H1 (cell line): ENCODE results near the gene ARHGEF6. TPM values are rescaled to one million over a fixed set of nuclear protein-coding genes. Genes with fewer than 3 reads are reported as not detected.
"Not testable (repeated sequence)": the region's sequence is repeated elsewhere in the genome, so short reads cannot be mapped to it uniquely, and the experiment has no call there.

Experiments
- CTCF ChIA-PET: fragments of 300-600 bp; sonication (Branson Sonifier 250); formaldehyde crosslinking; loops from one replicate; lab custom pipeline; 2021; ENCODE audit not compliant: partially characterized antibody; lab: Charles Lee
- POLR2A ChIA-PET: fragments of 300-600 bp; sonication (Branson Sonifier 250); formaldehyde crosslinking; loops from one replicate; lab custom pipeline; 2021; ENCODE audit warnings: inconsistent platforms; ENCODE audit not compliant: partially characterized antibody; lab: Charles Lee
- DNase-seq, 2 experiments: peaks; one replicate each; pipeline versions ENCODE4 v3.0.0 to v3.0.0-alpha.2; 2010 to 2022; ENCODE audit warnings: low spot score in 2 of 2, low read depth in 1 of 2, mixed read lengths in 1 of 2
- FAIRE-seq: peaks from 2 replicates; lab custom pipeline; 2011; peaks lifted over from hg19 to GRCh38; lab: Jason Lieb, UNC
- H2AFZ ChIP-seq: 2 replicates; pipeline ENCODE4 v1.8.1; 2012; ENCODE audit warnings: low read length, inconsistent platforms
- H2AK5ac ChIP-seq: 2 replicates; pipeline ENCODE4 v1.6.1; 2013; ENCODE audit warnings: low read depth, low read length
- H2BK120ac ChIP-seq: replicated peaks from 2 replicates; pipeline ENCODE3; 2013; ENCODE audit warnings: low read depth, low read length, inconsistent platforms
- H2BK12ac ChIP-seq: 2 replicates; pipeline ENCODE4 v1.6.1; 2013; ENCODE audit warnings: low read depth, low read length
- H2BK15ac ChIP-seq: 2 replicates; pipeline ENCODE4 v1.6.1; 2013; ENCODE audit warnings: low read length
- H2BK20ac ChIP-seq: 2 replicates; pipeline ENCODE4 v1.6.1; 2013; ENCODE audit warnings: low read length
- H2BK5ac ChIP-seq: 2 replicates; pipeline ENCODE4 v1.6.1; 2013; ENCODE audit warnings: low read depth, low read length
- H3K14ac ChIP-seq: 2 replicates; pipeline ENCODE4 v1.6.1; 2013; ENCODE audit warnings: inconsistent platforms; ENCODE audit not compliant: insufficient read length
- H3K18ac ChIP-seq: 2 replicates; pipeline ENCODE4 v1.6.1; 2013; ENCODE audit warnings: low read length; ENCODE audit errors: extremely low read depth
- H3K23ac ChIP-seq: 2 replicates; pipeline ENCODE4 v1.6.1; 2013; ENCODE audit warnings: inconsistent platforms; ENCODE audit not compliant: insufficient read length
- H3K23me2 ChIP-seq: 2 replicates; pipeline ENCODE4 v1.6.1; 2013; ENCODE audit warnings: low read depth, low read length
- H3K27ac ChIP-seq: 2 replicates; pipeline ENCODE4 v1.6.1; 2011; ENCODE audit warnings: low read depth, low read length, inconsistent platforms
- H3K27me3 ChIP-seq, 4 experiments: replicated peaks in 1 of 4; 1 replicate in 1 of 4; 2 replicates in 3 of 4; pipeline versions ENCODE4 v1.6.1 to v1.8.1; 2011 to 2013; ENCODE audit warnings: low read length in 3 of 4, mild to moderate bottlenecking in 3 of 4, inconsistent platforms in 2 of 4, mixed read lengths in 2 of 4, moderate library complexity in 1 of 4; ENCODE audit not compliant: control insufficient read depth in 3 of 4, insufficient read depth in 3 of 4; ENCODE audit errors: extremely low read depth in 1 of 4
- H3K36me3 ChIP-seq, 4 experiments: 2 replicates each; pipeline versions ENCODE4 v1.6.1 to v1.8.1; 2011 to 2013; ENCODE audit warnings: mild to moderate bottlenecking in 4 of 4, low read length in 3 of 4, moderate library complexity in 2 of 4, control low read depth in 1 of 4, inconsistent platforms in 1 of 4; ENCODE audit not compliant: insufficient read depth in 4 of 4, control insufficient read depth in 2 of 4
- H3K4ac ChIP-seq: replicated peaks from 2 replicates; pipeline ENCODE3; 2013; ENCODE audit warnings: low read length, low read depth, mixed read lengths, inconsistent platforms; ENCODE audit not compliant: insufficient read length
- H3K4me1 ChIP-seq, 4 experiments: replicated peaks in 1 of 4; 1 replicate in 1 of 4; 2 replicates in 3 of 4; pipeline versions ENCODE4 v1.6.1 to v1.8.1; 2011 to 2013; ENCODE audit warnings: low read length in 3 of 4, inconsistent platforms in 2 of 4, mixed read lengths in 1 of 4; ENCODE audit not compliant: insufficient read depth in 4 of 4, control insufficient read depth in 3 of 4
- H3K4me2 ChIP-seq, 2 experiments: 2 replicates each; pipeline versions ENCODE4 v1.6.1 to v1.8.1; 2011 to 2013; ENCODE audit warnings: low read depth in 2 of 2, low read length in 2 of 2, control low read depth in 1 of 2, inconsistent platforms in 1 of 2, mild to moderate bottlenecking in 1 of 2; ENCODE audit not compliant: insufficient read depth in 1 of 2
- H3K4me3 ChIP-seq, 4 experiments: fragments of 200-600, 300-600 bp in 1 of 4; sonication (generic), shearing (Covaris generic), sonication (Bioruptor Twin) in 1 of 4; 2 replicates each; pipeline versions ENCODE4 v1.5.1 to v1.8.1; 2011 to 2016; ENCODE audit warnings: low read length in 4 of 4, low read depth in 3 of 4, control low read depth in 2 of 4, inconsistent platforms in 2 of 4, mild to moderate bottlenecking in 2 of 4, mixed read lengths in 1 of 4, moderate library complexity in 1 of 4; ENCODE audit not compliant: insufficient read depth in 2 of 4; ENCODE audit errors: extremely low read depth in 1 of 4
- H3K56ac ChIP-seq: replicated peaks from 2 replicates; pipeline ENCODE3; 2013; ENCODE audit warnings: low read depth, mild to moderate bottlenecking, mixed read lengths, low read length, inconsistent platforms; ENCODE audit not compliant: insufficient read length
- H3K79me1 ChIP-seq: 2 replicates; pipeline ENCODE4 v1.6.1; 2013; ENCODE audit warnings: low read depth, low read length, control low read depth
- H3K79me2 ChIP-seq, 2 experiments: 2 replicates each; pipeline versions ENCODE4 v1.6.1 to v1.8.1; 2012 to 2013; ENCODE audit warnings: low read length in 2 of 2, mild to moderate bottlenecking in 2 of 2, inconsistent platforms in 1 of 2; ENCODE audit not compliant: insufficient read depth in 2 of 2, control insufficient read depth in 1 of 2
- H3K9ac ChIP-seq, 4 experiments: replicated peaks in 1 of 4; 1 replicate in 1 of 4; 2 replicates in 3 of 4; pipeline versions ENCODE4 v1.6.1 to v1.8.1; 2011 to 2013; ENCODE audit warnings: low read depth in 3 of 4, low read length in 3 of 4, control low read depth in 2 of 4, mild to moderate bottlenecking in 2 of 4, moderate library complexity in 2 of 4, inconsistent platforms in 1 of 4; ENCODE audit errors: extremely low read depth in 1 of 4
- H3K9me3 ChIP-seq, 2 experiments: 2 replicates each; pipeline versions ENCODE4 v1.6.1 to v1.8.1; 2012 to 2013; ENCODE audit warnings: mild to moderate bottlenecking in 2 of 2, moderate library complexity in 2 of 2, control low read depth in 1 of 2, inconsistent platforms in 1 of 2, low read depth in 1 of 2, low read length in 1 of 2, mixed read lengths in 1 of 2; ENCODE audit not compliant: insufficient read depth in 2 of 2
- H4K20me1 ChIP-seq, 2 experiments: replicated peaks in 1 of 2; 2 replicates each; pipeline versions ENCODE3 to v1.8.1; 2011 to 2013; ENCODE audit warnings: inconsistent platforms in 2 of 2, low read length in 2 of 2, mild to moderate bottlenecking in 1 of 2; ENCODE audit not compliant: insufficient read depth in 2 of 2, control insufficient read depth in 1 of 2
- H4K5ac ChIP-seq: 2 replicates; pipeline ENCODE4 v1.6.1; 2013; ENCODE audit warnings: low read length, low read depth, mixed read lengths, inconsistent platforms; ENCODE audit not compliant: insufficient read length
- H4K8ac ChIP-seq: 2 replicates; pipeline ENCODE4 v1.8.0; 2013; ENCODE audit warnings: mild to moderate bottlenecking, moderate library complexity, low read length, inconsistent platforms; ENCODE audit not compliant: insufficient read depth; ENCODE audit errors: extremely low read depth
- H4K91ac ChIP-seq: replicated peaks from 2 replicates; pipeline ENCODE3; 2013; ENCODE audit warnings: low read length, mixed read lengths, inconsistent platforms; ENCODE audit not compliant: insufficient read length
- WGBS, 2 experiments: shearing (Covaris generic) in 1 of 2; methylation state at CpG; one replicate each; pipeline versions ENCODE4 v1.1.6 to v1.1.7; 2013 to 2015; ENCODE audit warnings: low lambda C conversion rate in 2 of 2, mixed read lengths in 2 of 2, inconsistent platforms in 1 of 2, low coverage in 1 of 2, missing lambda C conversion rate in 1 of 2; ENCODE audit not compliant: insufficient replicate concordance in 2 of 2, insufficient coverage in 1 of 2, insufficient read length in 1 of 2; ENCODE audit errors: extremely low coverage in 1 of 2, missing lambda C conversion rate in 1 of 2; 5-methylcytosine and 5-hydroxymethylcytosine counted together
- polyA plus RNA-seq, 7 experiments: library from polyadenylated mRNA; depleted of rRNA in 3 of 7; stranded (reverse) in 5 of 7; unstranded in 2 of 7; fragments of >200 nt in 5 of 7; fragments of 200-250 nt in 2 of 7; gene quantifications; 1 replicate in 5 of 7; 2 replicates in 1 of 7; 4 replicates in 1 of 7; pipeline versions ENCODE4 v1.2.1 to v1.2.3, GENCODE V29; 2011 to 2013; ENCODE audit warnings: missing spikeins in 2 of 7, mixed read lengths in 2 of 7
- total RNA-seq: library from RNA; stranded (reverse); fragmentation: NEBNext Ultra II Directional; extraction: Animal tissue kit (Norgen Biotek cat#: 25700); gene quantifications from 2 replicates; pipeline ENCODE4 v1.2.1, GENCODE V29; 2021

ARHGEF6 gene
- total and polyA plus RNA-seq, 2 of the 8 experiments (the other 6 are each of a cell fraction or from before 2014, with no cell fraction given), result 3.6 to 3.7 TPM

- H3K4me1 ChIP-seq, H4K5ac ChIP-seq, H2AK5ac ChIP-seq, POLR2A ChIA-PET, H2BK20ac ChIP-seq, H4K8ac ChIP-seq, H3K36me3 ChIP-seq, H2BK5ac ChIP-seq, H3K18ac ChIP-seq, H2BK120ac ChIP-seq, H3K23ac ChIP-seq, H2AFZ ChIP-seq, H2BK15ac ChIP-seq, H4K91ac ChIP-seq, H3K79me2 ChIP-seq, H3K4me2 ChIP-seq, CTCF ChIA-PET, H3K23me2 ChIP-seq, H3K9ac ChIP-seq, H3K79me1 ChIP-seq, H3K27ac ChIP-seq, H3K4ac ChIP-seq, H2BK12ac ChIP-seq, H3K56ac ChIP-seq, H4K20me1 ChIP-seq, FAIRE-seq, H3K4me3 ChIP-seq, H3K27me3 ChIP-seq, DNase-seq, H3K9me3 ChIP-seq, H3K14ac ChIP-seq: not testable (repeated sequence)
- 100% methylated on average over 2 of the region's 2 CpGs; no CpG with 5 or more reads in 1 of the 2 experiments for WGBS, 2 experiments
Measured at GRCh38 chrX:136771869-136772268, 8.9 kb downstream of the ARHGEF6 start.
